Prostate gland (tissue), 2 donors: ENCODE data around the gene HDAC4. TPM values are rescaled to one million over a fixed set of nuclear protein-coding genes. Genes with fewer than 3 reads are reported as not detected.

ENCODE experiments used
- DNase-seq: peaks from one replicate; pipeline ENCODE4 v3.0.0-alpha.2; 2019; ENCODE audit warnings: low spot score
- H3K27ac ChIP-seq, 2 donors: fragments of 200-600 bp; sonication (generic); 2 replicates each; pipeline ENCODE4 v1.5.1; 2017 to 2019
- H3K27me3 ChIP-seq: fragments of 200-600 bp; sonication (generic); replicated peaks from 2 replicates; pipeline ENCODE4 v1.5.1; 2019; ENCODE audit not compliant: insufficient read depth
- H3K36me3 ChIP-seq, 2 donors: fragments of 200-600 bp; sonication (generic); 1 replicate in 1 of 2; 2 replicates in 1 of 2; pipeline versions ENCODE4 v1.5.1 to v1.8.1; 2017 to 2019
- H3K4me1 ChIP-seq: fragments of 200-600 bp; sonication (generic); replicated peaks from 2 replicates; pipeline ENCODE4 v1.5.1; 2019
- H3K4me3 ChIP-seq, 2 donors: fragments of 200-600 bp; sonication (generic); 2 replicates each; pipeline ENCODE4 v1.5.1; 2017 to 2019
- H3K9me3 ChIP-seq: fragments of 200-600 bp; sonication (generic); 2 replicates; pipeline ENCODE4 v1.5.1; 2017
- POLR2A ChIP-seq: fragments of 450-650 bp; IDR thresholded peaks from one replicate; pipeline ENCODE4 v1.6.1; 2016; ENCODE audit warnings: antibody characterized with exemption, mild to moderate bottlenecking
- POLR2AphosphoS5 ChIP-seq: sonication (generic); formaldehyde crosslinking; IDR thresholded peaks from one replicate; pipeline ENCODE4 v1.6.1; 2017; ENCODE audit warnings: antibody characterized with exemption
- WGBS: methylation state at CpG from one replicate; pipeline ENCODE4 v1.1.5; 2018; 5-methylcytosine and 5-hydroxymethylcytosine counted together
- intact Hi-C: fragments of 100-400 bp; cut with DNase I; formaldehyde crosslinking; loops from one replicate; pipeline ENCODE4 v1.14.2; 2022
- total RNA-seq, 2 donors: library from RNA; depleted of rRNA; stranded (reverse); fragments of >200 nt; gene quantifications; one replicate each; pipeline ENCODE4 v1.1.0, GENCODE V29; 2016
- TF ChIP-seq, protein P1 (sequence below), 4 experiments: fragments of 200-600 bp in 2 of 4; fragments of 450-650 bp in 2 of 4; sonication (generic) in 2 of 4; IDR thresholded peaks; 1 replicate in 3 of 4; 2 replicates in 1 of 4; pipeline ENCODE4 v1.5.1; 2016 to 2019; ENCODE audit warnings: antibody characterized with exemption in 4 of 4, mild to moderate bottlenecking in 2 of 4, moderate library complexity in 2 of 4

HDAC4 gene
- total RNA-seq, 2 donors from 2014 or later = 41.8 to 44.2 TPM

DNA sequence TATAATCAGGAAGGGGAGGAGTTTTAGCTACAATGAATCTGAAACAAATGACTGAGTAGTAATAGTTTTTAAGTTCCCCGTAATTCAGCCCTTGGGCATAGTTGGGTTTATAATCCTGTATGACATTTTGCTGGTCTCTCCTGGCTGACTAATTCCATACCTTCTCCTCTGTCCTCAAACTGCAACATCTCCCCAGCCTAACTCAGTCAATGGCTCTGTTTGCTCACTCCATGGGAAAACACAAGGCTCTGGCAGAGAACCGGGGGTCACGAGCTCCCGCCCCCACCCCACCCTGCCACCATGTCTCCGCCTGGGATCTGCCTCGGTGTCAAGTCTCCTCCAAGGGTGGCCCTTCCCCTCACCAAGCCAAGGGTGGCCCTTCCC lies 168.6 kb downstream of the HDAC4 start:
- intact Hi-C loops = no loop called here
- H3K4me1 ChIP-seq = no peaks in the 10 kb centered on the region
- H3K9me3 ChIP-seq = no peaks in the 10 kb centered on the region
- TF ChIP-seq POLR2AphosphoS5 (no peak), POLR2A (no peak)
- TF ChIP-seq, protein P1, sequence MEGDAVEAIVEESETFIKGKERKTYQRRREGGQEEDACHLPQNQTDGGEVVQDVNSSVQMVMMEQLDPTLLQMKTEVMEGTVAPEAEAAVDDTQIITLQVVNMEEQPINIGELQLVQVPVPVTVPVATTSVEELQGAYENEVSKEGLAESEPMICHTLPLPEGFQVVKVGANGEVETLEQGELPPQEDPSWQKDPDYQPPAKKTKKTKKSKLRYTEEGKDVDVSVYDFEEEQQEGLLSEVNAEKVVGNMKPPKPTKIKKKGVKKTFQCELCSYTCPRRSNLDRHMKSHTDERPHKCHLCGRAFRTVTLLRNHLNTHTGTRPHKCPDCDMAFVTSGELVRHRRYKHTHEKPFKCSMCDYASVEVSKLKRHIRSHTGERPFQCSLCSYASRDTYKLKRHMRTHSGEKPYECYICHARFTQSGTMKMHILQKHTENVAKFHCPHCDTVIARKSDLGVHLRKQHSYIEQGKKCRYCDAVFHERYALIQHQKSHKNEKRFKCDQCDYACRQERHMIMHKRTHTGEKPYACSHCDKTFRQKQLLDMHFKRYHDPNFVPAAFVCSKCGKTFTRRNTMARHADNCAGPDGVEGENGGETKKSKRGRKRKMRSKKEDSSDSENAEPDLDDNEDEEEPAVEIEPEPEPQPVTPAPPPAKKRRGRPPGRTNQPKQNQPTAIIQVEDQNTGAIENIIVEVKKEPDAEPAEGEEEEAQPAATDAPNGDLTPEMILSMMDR (IDR thresholded peaks at IDR 0.05) = no peak
- no peak overlapping the region for H3K4me3 ChIP-seq
- H3K36me3 ChIP-seq = no peaks in the 10 kb centered on the region
- DNase-seq = no peak
- 84% methylated on average over 6 of the region's 6 CpGs for WGBS
- no peaks in the 10 kb centered on the region for H3K27me3 ChIP-seq
- no peak overlapping the region for H3K27ac ChIP-seq

DNA sequence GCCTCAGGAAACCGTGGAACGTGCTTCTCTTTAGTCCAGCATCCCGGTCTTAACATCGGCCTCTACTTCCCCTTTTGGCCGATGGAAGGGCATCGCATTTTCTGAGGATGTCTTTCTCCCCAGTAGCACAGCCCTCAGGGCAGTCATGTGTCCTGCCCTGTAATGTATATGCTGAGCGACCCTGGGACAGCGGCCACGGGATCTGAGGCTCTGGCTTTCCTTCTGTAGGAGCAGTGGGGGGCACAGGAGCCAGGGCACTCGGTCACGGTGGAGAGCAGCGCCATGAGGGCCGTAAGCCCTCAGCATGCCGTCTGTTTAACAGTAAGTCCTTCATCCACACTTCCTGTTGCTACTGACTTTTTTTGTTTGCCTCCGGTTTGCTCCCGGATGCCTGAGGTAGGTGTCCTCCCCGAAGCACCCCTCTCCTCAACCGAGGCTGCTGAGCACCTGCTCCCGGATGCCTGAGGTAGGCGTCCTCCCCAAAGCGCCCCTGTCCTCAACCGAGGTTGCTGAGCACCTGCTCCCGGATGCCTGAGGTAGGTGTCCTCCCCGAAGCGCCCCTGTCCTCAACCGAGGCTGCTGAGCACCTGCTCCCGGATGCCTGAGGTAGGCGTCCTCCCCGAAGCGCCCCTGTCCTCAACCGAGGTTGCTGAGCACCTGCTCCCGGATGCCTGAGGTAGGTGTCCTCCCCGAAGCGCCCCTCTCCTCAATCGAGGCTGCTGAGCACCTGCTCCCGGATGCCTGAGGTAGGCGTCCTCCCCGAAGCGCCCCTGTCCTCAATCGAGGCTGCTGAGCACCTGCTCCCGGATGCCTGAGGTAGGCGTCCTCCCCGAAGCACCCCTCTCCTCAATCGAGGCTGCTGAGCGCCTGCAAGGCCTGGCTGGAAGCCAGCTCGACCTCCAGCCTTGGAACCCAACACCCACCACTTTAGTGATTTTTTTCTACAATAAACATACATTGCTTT lies 169.3 kb downstream of the HDAC4 start:
- TF ChIP-seq, protein P1 (IDR thresholded peaks at IDR 0.05) = no peak
- TF ChIP-seq POLR2AphosphoS5 (no peak), POLR2A (no peak)
- Histone ChIP-seq H3K27me3 (no peaks in the 10 kb centered on the region), H3K4me1 (no peaks in the 10 kb centered on the region), H3K9me3 (no peaks in the 10 kb centered on the region), H3K27ac (no peak overlapping the region), H3K36me3 (no peaks in the 10 kb centered on the region), H3K4me3 (no peak overlapping the region)
- DNase-seq = no peak
- 83% methylated on average over 39 of the region's 46 CpGs for WGBS
- intact Hi-C loops = no loop called here

DNA sequence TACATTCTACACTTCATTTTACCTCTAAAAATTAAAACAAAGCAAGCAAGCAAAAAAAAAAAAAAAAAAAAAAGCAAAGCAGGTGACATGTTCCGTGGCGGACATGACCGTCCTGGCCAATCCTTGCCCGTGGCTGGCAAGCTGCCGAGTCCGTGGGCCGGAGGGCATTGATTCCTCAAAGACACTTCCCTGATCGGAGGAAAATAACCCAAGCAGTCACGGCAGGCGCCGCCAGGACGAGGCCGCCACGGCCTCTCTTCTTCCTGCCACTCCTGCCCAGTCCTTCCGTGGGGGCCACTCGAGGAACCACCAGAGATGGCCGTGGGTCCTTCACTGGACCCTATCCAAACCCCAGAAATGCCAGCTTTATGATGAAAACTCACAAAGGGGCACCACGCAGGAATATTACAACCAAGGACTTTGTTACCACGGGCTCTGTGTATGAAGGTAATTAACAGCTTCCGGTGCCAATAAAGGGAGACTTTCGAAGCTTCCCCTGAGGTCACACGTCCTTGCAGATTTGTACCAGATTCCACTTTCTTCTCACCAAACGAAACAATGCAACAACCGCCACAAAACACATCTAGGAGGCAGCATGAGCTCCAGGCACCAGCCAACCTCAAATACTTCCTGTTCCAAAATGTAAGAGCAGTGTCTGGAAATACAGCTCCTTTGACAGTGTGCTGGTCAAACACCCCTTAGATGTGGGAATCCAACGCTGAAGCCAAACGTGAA lies 170.3 kb downstream of the HDAC4 start:
- 67% methylated on average over 26 of the region's 26 CpGs for WGBS
- Histone ChIP-seq H3K4me3 (no peak overlapping the region), H3K9me3 (no peaks in the 10 kb centered on the region), H3K27ac (no peak overlapping the region), H3K36me3 (no peaks in the 10 kb centered on the region), H3K4me1 (peaks cover 2% of the 10 kb centered on the region), H3K27me3 (no peaks in the 10 kb centered on the region)
- TF ChIP-seq POLR2A = no peak
- TF ChIP-seq POLR2AphosphoS5 = no peak
- TF ChIP-seq, protein P1 (IDR thresholded peaks at IDR 0.05) = no peak
- DNase-seq = no peak
- intact Hi-C loops = no loop called here

DNA sequence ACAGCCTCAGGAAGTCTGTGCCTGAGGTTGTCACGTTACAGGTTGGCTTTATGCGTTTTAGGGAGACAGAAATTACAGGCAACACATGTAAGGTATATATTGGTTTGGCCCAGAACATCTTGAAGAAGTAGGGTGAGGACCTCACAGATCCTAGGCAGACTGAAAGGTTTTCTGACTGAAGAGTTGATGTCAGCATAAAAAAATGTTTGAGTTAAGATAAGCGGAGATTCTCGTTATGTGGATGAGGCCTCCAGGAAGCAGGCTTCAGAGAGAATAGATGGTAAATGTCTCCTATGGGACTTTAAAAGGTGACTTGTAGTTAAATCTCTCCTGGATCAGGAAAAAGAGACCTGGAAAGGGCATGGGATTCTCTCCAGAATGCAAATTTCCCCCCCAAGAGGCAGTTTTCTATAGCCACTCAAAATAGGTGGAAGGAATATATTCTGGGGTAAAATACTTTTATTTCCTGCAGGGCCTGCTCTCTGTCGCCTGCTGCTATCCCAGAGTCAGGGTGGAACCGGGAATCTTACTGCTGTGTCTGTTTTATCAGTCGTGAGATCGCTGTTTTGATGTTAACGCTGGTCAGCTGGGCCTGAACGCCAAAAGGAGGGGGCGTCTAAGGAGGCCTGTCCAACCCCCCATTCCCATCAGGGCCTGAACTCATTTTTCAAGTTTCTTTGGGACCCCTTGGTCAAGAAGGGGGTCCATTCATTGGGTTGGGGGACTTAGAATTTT lies 171.1 kb downstream of the HDAC4 start:
- Histone ChIP-seq H3K27me3 (no peaks in the 10 kb centered on the region), H3K36me3 (no peaks in the 10 kb centered on the region), H3K9me3 (no peaks in the 10 kb centered on the region), H3K4me3 (no peak overlapping the region), H3K27ac (no peak overlapping the region), H3K4me1 (peaks cover 4% of the 10 kb centered on the region)
- no peak for DNase-seq
- whole genome bisulfite sequencing = 72% methylated on average over 11 of the region's 11 CpGs
- intact Hi-C loops = loop anchor here (5.0 kb wide), 1 partner anchor 83 kb away; no protein-coding TSS in a partner anchor
- TF ChIP-seq, protein P1 (IDR thresholded peaks at IDR 0.05) = no peak
- no peak for TF ChIP-seq POLR2A
- no peak for TF ChIP-seq POLR2AphosphoS5
